HG02763 (cell line): ENCODE data around the gene PERM1.
A peak's percentile ranks its signal among the peaks of the same experiment; 100 is the strongest.

ENCODE experiments used
- ATAC-seq: cut with Tn5 transposase; IDR thresholded peaks from one replicate; pipeline ENCODE4 v1.9.1; 2021; ENCODE audit warnings: mild to moderate bottlenecking, moderate library complexity; ENCODE audit not compliant: unreplicated experiment

PERM1 gene

GRCh38 chr1:966135-966703, 15.7 kb downstream of the PERM1 start, which contains the start of gene PLEKHN1:
Gene PLEKHN1, plus strand, starts transcription at chr1:966482. Its CDS starts 50 bp downstream, at chr1:966532.
- ATAC-seq: no peak

- ATAC-seq: no peak
These were observed 16.3 kb downstream of the PERM1 start for GRCh38 chr1:965526-966134.

- no peak for ATAC-seq
These were observed 17.0 kb downstream of the PERM1 start for GRCh38 chr1:964691-965525.

- ATAC-seq: no peak
These were observed 18.0 kb downstream of the PERM1 start for GRCh38 chr1:963746-964525.

GRCh38 chr1:963301-963651, 18.6 kb downstream of the PERM1 start:
- no peak for ATAC-seq

- no peak for ATAC-seq
These were observed 19.3 kb downstream of the PERM1 start for GRCh38 chr1:962381-963300.

GRCh38 chr1:961132-961669, 20.7 kb downstream of the PERM1 start:
- ATAC-seq: peak; percentile 2

- peak; percentile 43 for ATAC-seq
These were observed 21.3 kb downstream of the PERM1 start, which contains the start of gene KLHL17 for GRCh38 chr1:960363-961131. Gene KLHL17, plus strand, starts transcription at chr1:960584. Its CDS starts 110 bp downstream, at chr1:960694.

- ATAC-seq: no peak
These were observed 22.0 kb downstream of the PERM1 start for GRCh38 chr1:959731-960362.

GRCh38 chr1:958823-959730, 22.8 kb downstream of the PERM1 start, which contains the start of gene NOC2L:
Gene NOC2L, minus strand, starts transcription at chr1:959256. Its CDS starts 16 bp downstream, at chr1:959240.
- peak; percentile 60 for ATAC-seq

- no peak for ATAC-seq
These were observed 25.3 kb downstream of the PERM1 start for GRCh38 chr1:956636-957035.

- ATAC-seq: no peak
These were observed 26.4 kb downstream of the PERM1 start for GRCh38 chr1:955474-955873.

- ATAC-seq: no peak
These were observed 27.0 kb downstream of the PERM1 start for GRCh38 chr1:954927-955326.

- no peak for ATAC-seq
These were observed 28.2 kb downstream of the PERM1 start for GRCh38 chr1:953524-954320.

GRCh38 chr1:952603-953002, 29.3 kb downstream of the PERM1 start:
- ATAC-seq: no peak

- no peak for ATAC-seq
These were observed 29.7 kb downstream of the PERM1 start for GRCh38 chr1:952201-952600.

- ATAC-seq: no peak
These were observed 30.5 kb downstream of the PERM1 start for GRCh38 chr1:951364-951763.
